Measurements from ENCODE around the gene CNOT6. TPM values are rescaled to one million over a fixed set of nuclear protein-coding genes. Genes with fewer than 3 reads are reported as not detected.

The CNOT6 gene
- total RNA-seq, 1 experiment from 2014 or later, result 32.8 TPM

DNA sequence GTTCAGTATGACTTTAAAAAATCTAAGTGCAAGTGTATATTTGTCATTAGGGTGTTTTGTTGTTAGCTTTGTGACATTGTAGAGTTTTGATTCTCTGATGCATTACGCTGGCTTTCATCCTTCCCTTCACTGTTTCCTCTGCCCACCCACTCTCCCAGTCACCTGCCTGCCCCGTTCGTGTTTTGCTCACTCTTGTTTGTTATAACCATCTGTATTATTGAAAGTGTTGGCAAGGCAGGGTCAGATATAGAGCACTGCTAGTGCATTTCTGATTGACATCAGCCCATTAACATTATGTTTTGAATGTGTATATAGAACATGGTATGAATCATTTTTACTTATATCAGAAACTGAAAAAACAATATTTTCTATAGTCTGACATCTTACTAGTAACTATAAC is 69.8 kb downstream of the CNOT6 start:
- in situ Hi-C loops (cut with HindIII; ENCODE audit: low pct_unique_long_range_greater_than_20kb, low sequenced_read_pairs), result no loop called here
- intact Hi-C loops (cut with micrococcal nuclease; ENCODE audit: unreplicated experiment), result no loop called here

DNA sequence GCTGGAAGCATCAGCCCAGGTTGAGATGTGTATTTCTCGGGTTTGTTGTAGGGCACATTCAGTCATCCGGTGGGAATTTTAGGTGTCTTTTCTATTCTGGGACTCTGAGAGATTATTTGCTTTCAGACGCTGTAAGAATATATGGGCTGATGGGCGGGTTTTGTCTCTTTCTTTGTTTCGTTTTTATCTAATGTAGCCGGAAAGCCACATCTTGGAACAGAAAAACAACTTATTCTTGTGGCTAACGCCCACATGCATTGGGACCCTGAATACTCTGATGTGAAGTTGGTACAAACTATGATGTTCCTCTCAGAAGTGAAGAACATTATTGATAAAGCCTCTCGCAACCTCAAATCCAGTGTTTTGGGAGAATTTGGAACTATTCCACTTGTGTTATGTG is 74.7 kb downstream of the CNOT6 start:
- intact Hi-C loops (cut with micrococcal nuclease; ENCODE audit: unreplicated experiment) (no loop called here), in situ Hi-C loops (cut with HindIII; ENCODE audit: low pct_unique_long_range_greater_than_20kb, low sequenced_read_pairs) (no loop called here)
- TF ChIP-seq SIN3A (IDR thresholded peaks at IDR 0.05; ENCODE audit: borderline replicate concordance, insufficient read depth, low read depth, low read length) (no peak), TCF7L2 (IDR thresholded peaks at IDR 0.05; ENCODE audit: low read depth, low read length) (no peak), POLR2AphosphoS5 (IDR thresholded peaks at IDR 0.05; ENCODE audit: low read depth, low read length) (no peak)
- TF ChIP-seq, protein P1, sequence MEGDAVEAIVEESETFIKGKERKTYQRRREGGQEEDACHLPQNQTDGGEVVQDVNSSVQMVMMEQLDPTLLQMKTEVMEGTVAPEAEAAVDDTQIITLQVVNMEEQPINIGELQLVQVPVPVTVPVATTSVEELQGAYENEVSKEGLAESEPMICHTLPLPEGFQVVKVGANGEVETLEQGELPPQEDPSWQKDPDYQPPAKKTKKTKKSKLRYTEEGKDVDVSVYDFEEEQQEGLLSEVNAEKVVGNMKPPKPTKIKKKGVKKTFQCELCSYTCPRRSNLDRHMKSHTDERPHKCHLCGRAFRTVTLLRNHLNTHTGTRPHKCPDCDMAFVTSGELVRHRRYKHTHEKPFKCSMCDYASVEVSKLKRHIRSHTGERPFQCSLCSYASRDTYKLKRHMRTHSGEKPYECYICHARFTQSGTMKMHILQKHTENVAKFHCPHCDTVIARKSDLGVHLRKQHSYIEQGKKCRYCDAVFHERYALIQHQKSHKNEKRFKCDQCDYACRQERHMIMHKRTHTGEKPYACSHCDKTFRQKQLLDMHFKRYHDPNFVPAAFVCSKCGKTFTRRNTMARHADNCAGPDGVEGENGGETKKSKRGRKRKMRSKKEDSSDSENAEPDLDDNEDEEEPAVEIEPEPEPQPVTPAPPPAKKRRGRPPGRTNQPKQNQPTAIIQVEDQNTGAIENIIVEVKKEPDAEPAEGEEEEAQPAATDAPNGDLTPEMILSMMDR (IDR thresholded peaks at IDR 0.05), result no peak
- TF ChIP-seq, protein P2, sequence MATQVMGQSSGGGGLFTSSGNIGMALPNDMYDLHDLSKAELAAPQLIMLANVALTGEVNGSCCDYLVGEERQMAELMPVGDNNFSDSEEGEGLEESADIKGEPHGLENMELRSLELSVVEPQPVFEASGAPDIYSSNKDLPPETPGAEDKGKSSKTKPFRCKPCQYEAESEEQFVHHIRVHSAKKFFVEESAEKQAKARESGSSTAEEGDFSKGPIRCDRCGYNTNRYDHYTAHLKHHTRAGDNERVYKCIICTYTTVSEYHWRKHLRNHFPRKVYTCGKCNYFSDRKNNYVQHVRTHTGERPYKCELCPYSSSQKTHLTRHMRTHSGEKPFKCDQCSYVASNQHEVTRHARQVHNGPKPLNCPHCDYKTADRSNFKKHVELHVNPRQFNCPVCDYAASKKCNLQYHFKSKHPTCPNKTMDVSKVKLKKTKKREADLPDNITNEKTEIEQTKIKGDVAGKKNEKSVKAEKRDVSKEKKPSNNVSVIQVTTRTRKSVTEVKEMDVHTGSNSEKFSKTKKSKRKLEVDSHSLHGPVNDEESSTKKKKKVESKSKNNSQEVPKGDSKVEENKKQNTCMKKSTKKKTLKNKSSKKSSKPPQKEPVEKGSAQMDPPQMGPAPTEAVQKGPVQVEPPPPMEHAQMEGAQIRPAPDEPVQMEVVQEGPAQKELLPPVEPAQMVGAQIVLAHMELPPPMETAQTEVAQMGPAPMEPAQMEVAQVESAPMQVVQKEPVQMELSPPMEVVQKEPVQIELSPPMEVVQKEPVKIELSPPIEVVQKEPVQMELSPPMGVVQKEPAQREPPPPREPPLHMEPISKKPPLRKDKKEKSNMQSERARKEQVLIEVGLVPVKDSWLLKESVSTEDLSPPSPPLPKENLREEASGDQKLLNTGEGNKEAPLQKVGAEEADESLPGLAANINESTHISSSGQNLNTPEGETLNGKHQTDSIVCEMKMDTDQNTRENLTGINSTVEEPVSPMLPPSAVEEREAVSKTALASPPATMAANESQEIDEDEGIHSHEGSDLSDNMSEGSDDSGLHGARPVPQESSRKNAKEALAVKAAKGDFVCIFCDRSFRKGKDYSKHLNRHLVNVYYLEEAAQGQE (IDR thresholded peaks at IDR 0.05; ENCODE audit: insufficient read depth in 1 of 2, low read depth in 2 of 2, low read length in 1 of 2), result no peak
- H3K4me3 ChIP-seq (ENCODE audit: low read depth in 2 of 2, low read length in 2 of 2), result no peak overlapping the region
- CTCF ChIA-PET, result no interaction called here
- H3K27me3 ChIP-seq (ENCODE audit: control insufficient read depth, insufficient read depth, low read length), result no peaks in the 10 kb centered on the region
- peaks cover 31% of the 10 kb centered on the region for H3K36me3 ChIP-seq (ENCODE audit: control insufficient read depth, insufficient read depth, low read length)
- H3K27ac ChIP-seq (ENCODE audit: low read length), result no peak overlapping the region
- POLR2A ChIA-PET, result no interaction called here
- DNase-seq (ENCODE audit: low read depth, low spot score) (no peak), ATAC-seq (no peak)
- no TSS peak for BruUV-seq (replicated peaks)
- H3K9me3 ChIP-seq (ENCODE audit: control insufficient read depth, insufficient read depth, low read depth, low read length), result no peaks in the 10 kb centered on the region
- H3K4me1 ChIP-seq (ENCODE audit: control insufficient read depth, insufficient read depth, low read length), result no peaks in the 10 kb centered on the region

More for the DNA sequence above, 69.8 kb downstream of the CNOT6 start:
- ATAC-seq (no peak), DNase-seq (ENCODE audit: low read depth, low spot score) (no peak)
- Histone ChIP-seq H3K36me3 (ENCODE audit: control insufficient read depth, insufficient read depth, low read length) (peaks cover 24% of the 10 kb centered on the region), H3K9me3 (ENCODE audit: control insufficient read depth, insufficient read depth, low read depth, low read length) (no peaks in the 10 kb centered on the region), H3K27ac (ENCODE audit: low read length) (no peak overlapping the region), H3K27me3 (ENCODE audit: control insufficient read depth, insufficient read depth, low read length) (no peaks in the 10 kb centered on the region), H3K4me1 (ENCODE audit: control insufficient read depth, insufficient read depth, low read length) (no peaks in the 10 kb centered on the region), H3K4me3 (ENCODE audit: low read depth in 2 of 2, low read length in 2 of 2) (no peak overlapping the region)
- TF ChIP-seq TCF7L2 (IDR thresholded peaks at IDR 0.05; ENCODE audit: low read depth, low read length), result no peak
- TF ChIP-seq, protein P2 (IDR thresholded peaks at IDR 0.05; ENCODE audit: insufficient read depth in 1 of 2, low read depth in 2 of 2, low read length in 1 of 2), result no peak
- TF ChIP-seq, protein P1 (IDR thresholded peaks at IDR 0.05), result no peak
- no peak for TF ChIP-seq POLR2AphosphoS5 (IDR thresholded peaks at IDR 0.05; ENCODE audit: low read depth, low read length)
- no peak for TF ChIP-seq SIN3A (IDR thresholded peaks at IDR 0.05; ENCODE audit: borderline replicate concordance, insufficient read depth, low read depth, low read length)
- ChIA-PET CTCF (no interaction called here), POLR2A (no interaction called here)
- no TSS peak for BruUV-seq (replicated peaks)
